MV-4-11 (cell line): ENCODE results near the gene THOP1.
"Not testable (repeated sequence)": the region's sequence is repeated elsewhere in the genome, so short reads cannot be mapped to it uniquely, and the experiment has no call there.

Source experiments
- DNase-seq: peaks from one replicate; lab custom pipeline; 2025; lab: John Stamatoyannopoulos, UW

THOP1 gene

GRCh38 chr19:2817237-2817829 lies 32.0 kb downstream of the THOP1 start:
- not testable (repeated sequence) for DNase-seq

- peak; percentile 97 for DNase-seq
These were observed 34.3 kb downstream of the THOP1 start, which contains the start of gene ZNF554 for GRCh38 chr19:2819540-2820111. Gene ZNF554, plus strand, starts transcription at chr19:2819868. Its CDS starts 204 bp downstream, at chr19:2820072.

GRCh38 chr19:2820112-2820702 lies 34.9 kb downstream of the THOP1 start:
- no peak for DNase-seq

- DNase-seq: no peak
These were observed 37.5 kb downstream of the THOP1 start for GRCh38 chr19:2822846-2823245.

- DNase-seq: no peak
These were observed 38.3 kb downstream of the THOP1 start for GRCh38 chr19:2823646-2824045.

- no peak for DNase-seq
These were observed 38.8 kb downstream of the THOP1 start for GRCh38 chr19:2824129-2824528.

DNA sequence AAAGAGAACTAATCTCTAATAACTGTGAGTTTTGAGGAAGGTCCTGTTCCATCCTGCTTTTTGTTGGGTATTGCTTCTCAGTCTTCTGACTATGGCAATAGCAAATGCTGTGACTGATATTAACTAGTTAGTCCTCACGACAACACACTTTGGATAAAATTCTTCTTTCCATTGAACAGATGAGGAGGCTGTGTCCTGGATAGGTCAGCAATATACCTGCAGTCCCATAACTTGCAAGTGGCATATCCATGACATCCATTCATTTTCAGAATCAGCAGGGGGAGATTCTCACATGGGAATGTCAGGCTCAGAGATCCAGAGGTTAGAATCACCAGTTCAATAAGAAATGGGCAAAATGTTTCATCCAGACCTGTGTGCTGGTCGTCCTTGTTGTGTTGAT lies 41.7 kb downstream of the THOP1 start:
- no peak for DNase-seq

GRCh38 chr19:2827840-2828489 lies 42.7 kb downstream of the THOP1 start:
- peak; percentile 48 for DNase-seq

GRCh38 chr19:2834294-2834871 lies 49.1 kb downstream of the THOP1 start:
- DNase-seq: no peak

GRCh38 chr19:2837430-2837829 lies 52.1 kb downstream of the THOP1 start:
- no peak for DNase-seq

GRCh38 chr19:2840794-2841791 lies 55.8 kb downstream of the THOP1 start, which contains the start of gene ZNF555:
Gene ZNF555, plus strand, starts transcription at chr19:2841475. Its CDS starts 98 bp downstream, at chr19:2841573.
- peak; percentile 100 for DNase-seq

DNA sequence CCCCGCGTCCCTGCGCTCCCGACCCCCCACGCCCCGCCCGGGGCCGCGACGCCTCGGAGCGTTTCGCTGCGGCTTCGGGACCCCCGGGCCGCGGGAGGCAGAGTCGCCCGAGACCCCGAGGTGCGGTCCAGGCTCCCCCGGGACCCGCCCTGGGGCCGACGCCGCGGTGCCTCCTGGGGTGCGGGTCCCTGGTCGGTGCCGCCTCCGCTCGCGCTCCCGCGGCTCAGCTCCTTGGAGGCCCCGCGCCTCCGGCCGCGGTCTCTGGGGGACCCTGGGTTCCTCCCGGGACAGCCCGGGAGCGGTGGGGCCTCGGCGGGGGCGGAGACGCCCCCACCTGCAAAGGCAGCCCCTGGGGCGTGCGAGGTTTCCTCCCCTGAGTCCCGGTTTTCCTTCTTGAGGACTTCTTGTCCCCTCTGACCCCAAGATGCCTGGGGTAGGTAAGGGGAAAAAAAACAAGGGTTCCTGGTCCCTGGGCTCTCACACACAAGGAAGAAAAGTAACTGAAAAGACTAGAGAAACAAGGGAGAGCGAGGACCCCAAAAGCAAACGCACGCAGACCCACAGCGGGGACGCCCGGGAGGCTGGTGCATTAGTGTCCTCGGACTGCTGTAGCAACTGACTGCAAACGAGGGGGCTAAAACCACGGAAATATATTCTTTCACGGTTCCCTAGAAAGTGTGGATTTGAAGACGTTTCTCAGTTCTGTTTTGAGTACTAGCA lies 56.7 kb downstream of the THOP1 start:
- no peak for DNase-seq

- DNase-seq: no peak
These were observed 59.8 kb downstream of the THOP1 start for GRCh38 chr19:2845107-2845506.

DNA sequence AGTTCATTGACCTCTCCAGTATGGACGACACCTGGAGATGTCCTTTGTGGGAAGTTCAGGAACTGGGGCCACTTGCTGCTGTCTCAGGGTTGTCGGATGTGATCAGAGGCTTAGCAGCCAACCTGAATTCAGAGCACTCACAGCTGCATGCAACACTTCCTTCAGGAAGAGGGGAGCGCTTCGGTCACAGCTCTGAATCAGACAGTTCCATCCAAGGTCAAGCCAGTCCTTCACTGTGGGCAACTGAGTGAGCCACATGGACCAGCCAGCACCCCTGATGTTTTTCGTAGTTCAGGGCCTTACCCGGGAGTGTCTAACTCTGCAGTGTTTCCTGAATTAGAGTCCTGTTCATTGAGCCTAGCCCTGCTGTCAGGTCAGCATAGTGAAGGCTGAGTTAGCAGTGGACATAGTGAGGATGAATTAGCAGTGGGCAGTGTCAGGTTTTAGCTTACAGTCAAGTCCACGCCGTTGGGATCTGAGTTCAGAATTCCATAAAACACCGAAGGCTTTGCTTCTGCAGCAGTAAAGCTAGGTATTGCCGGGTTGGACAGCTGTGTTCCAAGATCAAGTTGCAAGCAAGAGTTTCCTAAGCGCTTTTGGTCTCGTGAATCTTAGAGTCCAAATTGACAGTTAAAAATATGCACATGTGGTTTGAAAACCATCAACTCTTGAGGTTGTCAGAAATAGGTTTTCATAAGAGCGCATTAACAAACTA lies 61.0 kb downstream of the THOP1 start:
- no peak for DNase-seq

- DNase-seq: no peak
These were observed 62.2 kb downstream of the THOP1 start for GRCh38 chr19:2847507-2847906.

DNA sequence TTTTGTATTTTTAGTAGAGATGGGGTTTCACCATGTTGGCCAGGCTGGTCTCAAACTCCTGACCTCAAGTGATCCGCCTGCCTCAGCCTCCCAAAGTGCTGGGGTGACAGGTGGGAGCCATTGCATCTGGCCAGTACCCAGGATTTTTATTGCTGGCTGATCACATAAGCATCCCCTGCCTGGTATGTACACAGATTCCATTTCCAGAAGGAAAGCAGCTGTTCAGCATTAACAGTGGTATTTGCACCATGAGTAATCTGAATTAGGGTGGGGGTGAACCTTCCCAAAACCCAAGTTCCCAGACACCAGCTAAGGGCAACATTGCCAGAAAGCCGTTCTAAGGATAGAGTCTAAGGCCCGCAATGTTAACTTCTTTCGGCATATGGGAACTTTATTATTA lies 63.3 kb downstream of the THOP1 start:
- no peak for DNase-seq

GRCh38 chr19:2850256-2850925 lies 65.1 kb downstream of the THOP1 start:
- DNase-seq: no peak

GRCh38 chr19:2852598-2852997 lies 67.3 kb downstream of the THOP1 start:
- DNase-seq: no peak

- no peak for DNase-seq
These were observed 67.8 kb downstream of the THOP1 start for GRCh38 chr19:2853015-2853606.
